ENCODE data around the gene CCDC50. TPM values are rescaled to one million over a fixed set of nuclear protein-coding genes. Genes with fewer than 3 reads are reported as not detected.

The CCDC50 gene
- total and polyA plus RNA-seq, 2 of the 8 experiments (the other 6 are each of a cell fraction or from before 2014, with no cell fraction given) = 7.3 to 19.2 TPM

DNA sequence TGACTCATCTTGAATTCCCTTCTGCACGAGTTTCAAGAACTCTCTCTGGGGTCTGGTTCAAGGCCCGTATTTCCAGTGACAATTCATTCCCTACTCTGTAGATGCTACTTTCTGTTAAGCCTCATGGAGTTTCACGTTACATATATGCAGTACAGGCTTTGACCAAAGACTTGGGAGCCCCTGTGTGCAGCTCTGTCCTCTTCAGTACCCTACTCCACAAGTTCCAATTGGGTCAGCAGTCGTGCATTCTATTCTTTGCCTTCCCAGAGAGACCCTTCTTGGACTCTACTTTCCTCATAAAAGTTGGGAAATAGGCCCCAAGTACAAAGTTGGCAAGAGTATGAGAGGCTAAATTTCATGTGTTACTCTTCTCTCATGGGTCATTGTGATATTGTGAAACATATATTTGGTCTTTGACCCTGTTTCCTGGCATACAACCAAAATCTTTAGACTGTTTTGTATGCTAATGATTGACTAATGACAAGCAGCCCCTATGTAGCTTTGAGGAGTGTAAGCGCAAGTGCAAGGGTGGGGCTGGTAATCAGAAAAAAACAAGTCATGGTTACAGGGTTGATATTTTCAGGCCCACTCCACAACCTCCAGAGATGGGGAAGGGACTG lies 15.0 kb upstream of the CCDC50 start:
- FAIRE-seq (no peak), DNase-seq (ENCODE audit: low read depth in 1 of 2, low spot score in 2 of 2) (no peak)
- Histone ChIP-seq H3K4me3 (ENCODE audit: extremely low read depth in 1 of 4, insufficient read depth in 2 of 4, low read depth in 3 of 4, low read length in 4 of 4) (no peak overlapping the region), H2BK12ac (ENCODE audit: low read depth, low read length) (no peak overlapping the region), H4K8ac (ENCODE audit: extremely low read depth, insufficient read depth, low read length) (no peak overlapping the region), H2AFZ (ENCODE audit: low read length) (no peak overlapping the region), H3K14ac (ENCODE audit: insufficient read length) (no peak overlapping the region), H3K36me3 (ENCODE audit: control insufficient read depth in 2 of 4, insufficient read depth in 4 of 4, low read length in 3 of 4) (no peaks in the 10 kb centered on the region), H2AK5ac (ENCODE audit: low read depth, low read length) (no peak overlapping the region), H3K79me2 (ENCODE audit: control insufficient read depth in 1 of 2, insufficient read depth in 2 of 2, low read length in 2 of 2) (no peaks in the 10 kb centered on the region), H4K20me1 (replicated peaks in 1 of 2; ENCODE audit: control insufficient read depth in 1 of 2, insufficient read depth in 2 of 2, low read length in 2 of 2) (no peaks in the 10 kb centered on the region), H3K9me3 (ENCODE audit: insufficient read depth in 2 of 2, low read depth in 1 of 2, low read length in 1 of 2) (no peaks in the 10 kb centered on the region; a peak in 1 of 4 replicates), H3K4ac (replicated peaks; ENCODE audit: insufficient read length, low read depth, low read length) (no peak overlapping the region), H3K56ac (replicated peaks; ENCODE audit: insufficient read length, low read depth, low read length) (no peak overlapping the region), H2BK120ac (replicated peaks; ENCODE audit: low read depth, low read length) (no peak overlapping the region), H3K4me1 (replicated peaks in 1 of 4; ENCODE audit: control insufficient read depth in 3 of 4, insufficient read depth in 4 of 4, low read length in 3 of 4) (no peaks in the 10 kb centered on the region), H3K27ac (ENCODE audit: low read depth, low read length) (no peak overlapping the region), H3K27me3 (replicated peaks in 1 of 4; ENCODE audit: control insufficient read depth in 3 of 4, extremely low read depth in 1 of 4, insufficient read depth in 3 of 4, low read length in 3 of 4) (no peaks in the 10 kb centered on the region), H2BK20ac (ENCODE audit: low read length) (no peak overlapping the region), H3K18ac (ENCODE audit: extremely low read depth, low read length) (no peak overlapping the region), H3K23me2 (ENCODE audit: low read depth, low read length) (no peaks in the 10 kb centered on the region), H4K5ac (ENCODE audit: insufficient read length, low read depth, low read length) (no peak overlapping the region), H3K79me1 (ENCODE audit: low read depth, low read length) (no peaks in the 10 kb centered on the region), H3K9ac (replicated peaks in 1 of 4; ENCODE audit: extremely low read depth in 1 of 4, low read depth in 3 of 4, low read length in 3 of 4) (no peak overlapping the region), H2BK5ac (ENCODE audit: low read depth, low read length) (no peak overlapping the region), H3K4me2 (ENCODE audit: insufficient read depth in 1 of 2, low read depth in 2 of 2, low read length in 2 of 2) (no peak overlapping the region), H3K23ac (ENCODE audit: insufficient read length) (no peak overlapping the region), H4K91ac (replicated peaks; ENCODE audit: insufficient read length, low read length) (no peak overlapping the region), H2BK15ac (ENCODE audit: low read length) (no peak overlapping the region)
- POLR2A ChIA-PET (ENCODE audit: partially characterized antibody) = no interaction called here
- WGBS, 2 experiments (ENCODE audit: extremely low coverage in 1 of 2, insufficient coverage in 1 of 2, insufficient read length in 1 of 2, insufficient replicate concordance in 2 of 2, low coverage in 1 of 2, low lambda C conversion rate in 2 of 2, missing lambda C conversion rate in 1 of 2) = 75% methylated on average over 5 of the region's 5 CpGs; no CpG with 5 or more reads in 1 of the 2 experiments
- CTCF ChIA-PET (ENCODE audit: partially characterized antibody) = no interaction called here
- TF ChIP-seq, protein P1, sequence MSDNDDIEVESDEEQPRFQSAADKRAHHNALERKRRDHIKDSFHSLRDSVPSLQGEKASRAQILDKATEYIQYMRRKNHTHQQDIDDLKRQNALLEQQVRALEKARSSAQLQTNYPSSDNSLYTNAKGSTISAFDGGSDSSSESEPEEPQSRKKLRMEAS (IDR thresholded peaks at IDR 0.05) = no peak
- TF ChIP-seq RXRA (IDR thresholded peaks at IDR 0.05; ENCODE audit: insufficient read depth, low read depth, low read length) (no peak), CHD2 (IDR thresholded peaks at IDR 0.05; ENCODE audit: low read length) (no peak), EP300 (IDR thresholded peaks at IDR 0.05; ENCODE audit: borderline replicate concordance in 1 of 2, low read depth in 2 of 2, low read length in 2 of 2) (no peak), NRF1 (IDR thresholded peaks at IDR 0.05; ENCODE audit: low read depth, low read length) (no peak), TAF1 (IDR thresholded peaks at IDR 0.05; ENCODE audit: low read depth, low read length) (no peak), SAP30 (IDR thresholded peaks at IDR 0.05; ENCODE audit: insufficient read depth, insufficient replicate concordance, low read length) (no peak), YY1 (IDR thresholded peaks at IDR 0.05; ENCODE audit: low read depth, low read length) (no peak), TCF12 (IDR thresholded peaks at IDR 0.05; ENCODE audit: low read depth, low read length) (no peak), HDAC6 (IDR thresholded peaks at IDR 0.05; ENCODE audit: low read depth, low read length) (no peak), SP2 (IDR thresholded peaks at IDR 0.05; ENCODE audit: low read length) (no peak), PHF8 (conservative IDR thresholded peaks at IDR 0.05; ENCODE audit: low read depth, low read length) (no peak)
- TF ChIP-seq, protein P2, sequence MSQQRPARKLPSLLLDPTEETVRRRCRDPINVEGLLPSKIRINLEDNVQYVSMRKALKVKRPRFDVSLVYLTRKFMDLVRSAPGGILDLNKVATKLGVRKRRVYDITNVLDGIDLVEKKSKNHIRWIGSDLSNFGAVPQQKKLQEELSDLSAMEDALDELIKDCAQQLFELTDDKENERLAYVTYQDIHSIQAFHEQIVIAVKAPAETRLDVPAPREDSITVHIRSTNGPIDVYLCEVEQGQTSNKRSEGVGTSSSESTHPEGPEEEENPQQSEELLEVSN (IDR thresholded peaks at IDR 0.05) = no peak

Data from H1 (cell line).